Measurements from ENCODE around the gene TMEM144. TPM values are rescaled to one million over a fixed set of nuclear protein-coding genes. Genes with fewer than 3 reads are reported as not detected.

TMEM144 gene
- total RNA-seq, 4 donors from 2014 or later: 8.2 to 23.8 (median 12.2) TPM

- TF ChIP-seq CTCF (IDR thresholded peaks at IDR 0.05; ENCODE audit: low read depth): no peak
Measured at GRCh38 chr4:158202481-158202880, 7.8 kb upstream of the TMEM144 start.

GRCh38 chr4:158203436-158203835 lies 6.8 kb upstream of the TMEM144 start:
- no peak for TF ChIP-seq CTCF (IDR thresholded peaks at IDR 0.05; ENCODE audit: low read depth)

GRCh38 chr4:158203929-158204328 lies 6.4 kb upstream of the TMEM144 start:
- no peak for TF ChIP-seq CTCF (IDR thresholded peaks at IDR 0.05; ENCODE audit: low read depth)

- TF ChIP-seq CTCF (IDR thresholded peaks at IDR 0.05; ENCODE audit: low read depth): no peak
Measured at GRCh38 chr4:158208963-158209640, 1.2 kb upstream of the TMEM144 start.

- no peak for TF ChIP-seq CTCF (IDR thresholded peaks at IDR 0.05; ENCODE audit: low read depth)
Measured at GRCh38 chr4:158211222-158211621, 936 bp downstream of the TMEM144 start.

GRCh38 chr4:158213466-158213865 lies 3.2 kb downstream of the TMEM144 start:
- no peak for TF ChIP-seq CTCF (IDR thresholded peaks at IDR 0.05; ENCODE audit: low read depth)

- no peak for TF ChIP-seq CTCF (IDR thresholded peaks at IDR 0.05; ENCODE audit: low read depth)
Measured at GRCh38 chr4:158214856-158215255, 4.6 kb downstream of the TMEM144 start.
